Skeletal muscle tissue (tissue), 4 donors: Measurements from ENCODE around the gene SORL1. TPM values are rescaled to one million over a fixed set of nuclear protein-coding genes. Genes with fewer than 3 reads are reported as not detected.

Experiments
- H3K27ac ChIP-seq: one replicate; pipeline ENCODE4 v1.7.0; 2013; ENCODE audit warnings: mild to moderate bottlenecking, low read depth, low read length, inconsistent platforms
- H3K27me3 ChIP-seq, 3 donors: one replicate each; pipeline ENCODE4 v1.7.0; 2013; ENCODE audit warnings: low read length in 3 of 3; ENCODE audit not compliant: control insufficient read depth in 3 of 3, insufficient read depth in 3 of 3
- H3K36me3 ChIP-seq, 3 donors: one replicate each; pipeline ENCODE4 v1.7.0; 2013; ENCODE audit warnings: low read length in 3 of 3; ENCODE audit not compliant: control insufficient read depth in 3 of 3, insufficient read depth in 3 of 3
- H3K4me1 ChIP-seq, 3 donors: one replicate each; pipeline ENCODE4 v1.7.0; 2013; ENCODE audit warnings: low read length in 3 of 3, mild to moderate bottlenecking in 3 of 3; ENCODE audit not compliant: control insufficient read depth in 3 of 3, insufficient read depth in 3 of 3
- H3K4me3 ChIP-seq, 3 donors: one replicate each; pipeline ENCODE4 v1.7.0; 2013; ENCODE audit warnings: low read length in 3 of 3
- H3K9ac ChIP-seq, 3 donors: one replicate each; pipeline ENCODE4 v1.7.0; 2013; ENCODE audit warnings: low read length in 3 of 3, mild to moderate bottlenecking in 3 of 3, moderate library complexity in 2 of 3, low read depth in 1 of 3
- H3K9me3 ChIP-seq, 3 donors: one replicate each; pipeline ENCODE4 v1.7.0; 2013; ENCODE audit warnings: low read length in 3 of 3; ENCODE audit not compliant: control insufficient read depth in 3 of 3
- total RNA-seq: library from RNA; depleted of rRNA; stranded (reverse); fragments of >200 nt; gene quantifications from one replicate; pipeline ENCODE4 v1.2.3, GENCODE V29; 2014
- donor health status: Osteomylitis.

Gene SORL1
- total RNA-seq, 1 donor from 2014 or later: 6.3 TPM

GRCh38 chr11:121439759-121440158, 12.4 kb upstream of the SORL1 start:
- Histone ChIP-seq H3K9ac (no peak overlapping the region), H3K9me3 (no peaks in the 10 kb centered on the region), H3K36me3 (no peaks in the 10 kb centered on the region), H3K4me3 (no peak overlapping the region), H3K27me3 (peaks cover 0 to 4% (median 2%) of the 10 kb centered on the region in 3 donors), H3K4me1 (peaks cover 0 to 3% (median 0%) of the 10 kb centered on the region in 3 donors), H3K27ac (no peak overlapping the region)

GRCh38 chr11:121441521-121441920, 10.6 kb upstream of the SORL1 start:
- Histone ChIP-seq H3K9ac (no peak overlapping the region), H3K27me3 (peaks cover 0 to 4% (median 4%) of the 10 kb centered on the region in 3 donors), H3K27ac (no peak overlapping the region), H3K4me3 (no peak overlapping the region), H3K4me1 (peaks cover 0 to 3% (median 0%) of the 10 kb centered on the region in 3 donors), H3K36me3 (no peaks in the 10 kb centered on the region), H3K9me3 (no peaks in the 10 kb centered on the region)

- H3K27me3 ChIP-seq: peaks cover 0 to 4% (median 4%) of the 10 kb centered on the region in 3 donors
- no peak overlapping the region for H3K9ac ChIP-seq
- H3K4me1 ChIP-seq: peaks cover 0 to 3% (median 0%) of the 10 kb centered on the region in 3 donors
- H3K27ac ChIP-seq: no peak overlapping the region
- H3K36me3 ChIP-seq: no peaks in the 10 kb centered on the region
- no peak overlapping the region for H3K4me3 ChIP-seq
- H3K9me3 ChIP-seq: no peaks in the 10 kb centered on the region
Measured at GRCh38 chr11:121443688-121444275, 8.3 kb upstream of the SORL1 start.

GRCh38 chr11:121444526-121444925, 7.6 kb upstream of the SORL1 start:
- H3K4me3 ChIP-seq: no peak overlapping the region
- H3K27me3 ChIP-seq: peaks cover 0 to 4% (median 4%) of the 10 kb centered on the region in 3 donors
- H3K36me3 ChIP-seq: no peaks in the 10 kb centered on the region
- H3K9ac ChIP-seq: no peak overlapping the region
- no peak overlapping the region for H3K27ac ChIP-seq
- H3K9me3 ChIP-seq: no peaks in the 10 kb centered on the region
- H3K4me1 ChIP-seq: peaks cover 0 to 3% (median 0%) of the 10 kb centered on the region in 3 donors

- Histone ChIP-seq H3K36me3 (no peaks in the 10 kb centered on the region), H3K27ac (no peak overlapping the region), H3K4me3 (no peak overlapping the region), H3K9ac (no peak overlapping the region), H3K4me1 (peaks cover 0 to 3% (median 0%) of the 10 kb centered on the region in 3 donors), H3K9me3 (no peaks in the 10 kb centered on the region), H3K27me3 (peaks cover 0 to 4% (median 4%) of the 10 kb centered on the region in 3 donors)
Measured at GRCh38 chr11:121445071-121445768, 6.9 kb upstream of the SORL1 start.

GRCh38 chr11:121446752-121447156, 5.4 kb upstream of the SORL1 start:
- H3K36me3 ChIP-seq: no peaks in the 10 kb centered on the region
- peaks cover 0 to 7% (median under 1%) of the 10 kb centered on the region in 3 donors for H3K4me1 ChIP-seq
- peaks cover 3 to 12% (median 4%) of the 10 kb centered on the region in 3 donors for H3K27me3 ChIP-seq
- no peak overlapping the region for H3K9ac ChIP-seq
- H3K4me3 ChIP-seq: no peak overlapping the region
- no peaks in the 10 kb centered on the region for H3K9me3 ChIP-seq
- H3K27ac ChIP-seq: no peak overlapping the region

GRCh38 chr11:121448011-121448410, 4.1 kb upstream of the SORL1 start:
- H3K9ac ChIP-seq: no peak overlapping the region
- H3K9me3 ChIP-seq: no peaks in the 10 kb centered on the region
- H3K4me3 ChIP-seq: no peak overlapping the region
- peaks cover 2 to 18% (median 7%) of the 10 kb centered on the region in 3 donors for H3K4me1 ChIP-seq
- H3K36me3 ChIP-seq: no peaks in the 10 kb centered on the region
- H3K27ac ChIP-seq: no peak overlapping the region
- H3K27me3 ChIP-seq: peaks cover 3 to 19% (median 11%) of the 10 kb centered on the region in 3 donors

GRCh38 chr11:121448431-121448941, 3.6 kb upstream of the SORL1 start:
- Histone ChIP-seq H3K9ac (no peak overlapping the region), H3K27ac (no peak overlapping the region), H3K9me3 (no peaks in the 10 kb centered on the region), H3K27me3 (peaks cover 3 to 19% (median 11%) of the 10 kb centered on the region in 3 donors), H3K4me3 (no peak overlapping the region), H3K36me3 (no peaks in the 10 kb centered on the region), H3K4me1 (peaks cover 2 to 18% (median 7%) of the 10 kb centered on the region in 3 donors)

GRCh38 chr11:121449123-121449522, 3.0 kb upstream of the SORL1 start:
- Histone ChIP-seq H3K4me3 (no peak overlapping the region), H3K27me3 (peaks cover 3 to 15% (median 11%) of the 10 kb centered on the region in 3 donors), H3K27ac (no peak overlapping the region), H3K36me3 (no peaks in the 10 kb centered on the region), H3K9me3 (no peaks in the 10 kb centered on the region), H3K4me1 (peaks cover 2 to 18% (median 7%) of the 10 kb centered on the region in 3 donors), H3K9ac (no peak overlapping the region)

- H3K27me3 ChIP-seq: peaks cover 3 to 15% (median 10%) of the 10 kb centered on the region in 3 donors
- no peak overlapping the region for H3K4me3 ChIP-seq
- H3K9me3 ChIP-seq: no peaks in the 10 kb centered on the region
- H3K9ac ChIP-seq: no peak overlapping the region
- H3K4me1 ChIP-seq: peaks cover 2 to 18% (median 7%) of the 10 kb centered on the region in 3 donors
- H3K27ac ChIP-seq: no peak overlapping the region
- H3K36me3 ChIP-seq: no peaks in the 10 kb centered on the region
Measured at GRCh38 chr11:121449626-121450025, 2.5 kb upstream of the SORL1 start.
